DMS114 treated with DMSO at 0.1 percent for 48 hours (cell line): ENCODE measurements around the gene PSENEN.
"Not testable (repeated sequence)": the region's sequence is repeated elsewhere in the genome, so short reads cannot be mapped to it uniquely, and the experiment has no call there.

Experiments used
- DNase-seq: peaks from one replicate; lab custom pipeline; 2025; ENCODE audit not compliant: unreplicated experiment; lab: John Stamatoyannopoulos, UW

The PSENEN gene

GRCh38 chr19:35718345-35719041 is 27.0 kb upstream of the PSENEN start:
- DNase-seq = no peak

- no peak for DNase-seq
Observed at GRCh38 chr19:35719402-35720162, 25.9 kb upstream of the PSENEN start.

DNA sequence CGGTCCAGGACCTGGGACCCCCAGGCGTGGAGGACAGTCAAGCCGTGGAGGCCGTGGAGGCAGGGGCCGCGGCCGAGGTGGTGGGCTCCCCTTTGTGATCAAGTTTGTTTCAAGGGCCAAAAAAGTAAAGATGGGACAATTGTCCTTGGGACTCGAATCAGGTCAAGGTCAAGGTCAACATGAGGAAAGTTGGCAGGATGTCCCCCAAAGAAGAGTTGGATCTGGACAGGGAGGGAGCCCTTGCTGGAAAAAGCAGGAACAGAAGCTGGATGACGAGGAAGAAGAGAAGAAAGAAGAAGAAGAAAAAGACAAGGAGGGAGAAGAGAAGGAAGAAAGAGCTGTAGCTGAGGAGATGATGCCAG is 25.3 kb upstream of the PSENEN start:
- DNase-seq = no peak

GRCh38 chr19:35720648-35721047 is 24.8 kb upstream of the PSENEN start:
- DNase-seq = no peak

GRCh38 chr19:35721374-35721773 is 24.1 kb upstream of the PSENEN start:
- DNase-seq = no peak

DNA sequence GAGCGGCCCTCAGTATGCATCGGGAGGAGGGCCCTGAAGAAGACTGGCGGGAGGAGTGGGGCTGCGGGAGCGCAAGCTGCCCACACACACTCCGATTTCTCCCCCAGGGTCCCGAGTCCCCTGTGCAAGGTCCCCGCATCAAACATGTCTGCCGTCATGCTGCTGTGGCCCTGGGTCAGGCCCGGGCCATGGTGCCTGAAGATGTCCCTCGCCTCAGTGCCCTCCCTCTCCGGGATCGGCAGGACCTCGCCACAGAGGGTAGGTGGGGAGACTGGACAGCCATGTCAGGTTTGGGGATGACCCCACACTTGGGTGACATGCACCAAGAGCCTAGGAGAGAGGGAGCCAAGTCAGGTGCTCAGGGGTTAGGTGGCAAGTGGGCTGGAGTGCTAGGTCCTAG is 23.0 kb upstream of the PSENEN start:
- no peak for DNase-seq

GRCh38 chr19:35722897-35723296 is 22.6 kb upstream of the PSENEN start:
- DNase-seq = no peak

DNA sequence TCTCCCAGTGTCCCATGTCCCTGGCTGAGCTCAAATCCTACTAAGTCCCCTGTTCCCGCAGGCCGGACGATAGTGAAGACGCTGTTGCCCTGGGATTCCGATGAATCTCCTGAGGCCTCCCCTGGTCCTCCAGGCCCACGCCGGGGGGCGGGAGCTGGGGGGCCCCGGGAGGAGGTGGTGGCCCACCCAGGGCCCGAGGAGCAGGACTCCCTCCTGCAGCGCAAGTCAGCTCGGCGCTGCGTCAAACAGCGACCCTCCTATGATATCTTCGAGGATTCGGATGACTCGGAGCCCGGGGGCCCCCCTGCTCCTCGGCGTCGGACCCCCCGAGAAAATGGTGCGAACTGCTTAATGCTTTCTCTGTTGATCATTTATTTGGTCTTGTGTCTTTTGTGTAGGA is 21.8 kb upstream of the PSENEN start:
- no peak for DNase-seq

- not testable (repeated sequence) for DNase-seq
Observed at GRCh38 chr19:35724132-35724531, 21.3 kb upstream of the PSENEN start.

GRCh38 chr19:35724560-35724959 is 20.9 kb upstream of the PSENEN start:
- no peak for DNase-seq

- DNase-seq = no peak
Observed at GRCh38 chr19:35725216-35725861, 20.1 kb upstream of the PSENEN start.

DNA sequence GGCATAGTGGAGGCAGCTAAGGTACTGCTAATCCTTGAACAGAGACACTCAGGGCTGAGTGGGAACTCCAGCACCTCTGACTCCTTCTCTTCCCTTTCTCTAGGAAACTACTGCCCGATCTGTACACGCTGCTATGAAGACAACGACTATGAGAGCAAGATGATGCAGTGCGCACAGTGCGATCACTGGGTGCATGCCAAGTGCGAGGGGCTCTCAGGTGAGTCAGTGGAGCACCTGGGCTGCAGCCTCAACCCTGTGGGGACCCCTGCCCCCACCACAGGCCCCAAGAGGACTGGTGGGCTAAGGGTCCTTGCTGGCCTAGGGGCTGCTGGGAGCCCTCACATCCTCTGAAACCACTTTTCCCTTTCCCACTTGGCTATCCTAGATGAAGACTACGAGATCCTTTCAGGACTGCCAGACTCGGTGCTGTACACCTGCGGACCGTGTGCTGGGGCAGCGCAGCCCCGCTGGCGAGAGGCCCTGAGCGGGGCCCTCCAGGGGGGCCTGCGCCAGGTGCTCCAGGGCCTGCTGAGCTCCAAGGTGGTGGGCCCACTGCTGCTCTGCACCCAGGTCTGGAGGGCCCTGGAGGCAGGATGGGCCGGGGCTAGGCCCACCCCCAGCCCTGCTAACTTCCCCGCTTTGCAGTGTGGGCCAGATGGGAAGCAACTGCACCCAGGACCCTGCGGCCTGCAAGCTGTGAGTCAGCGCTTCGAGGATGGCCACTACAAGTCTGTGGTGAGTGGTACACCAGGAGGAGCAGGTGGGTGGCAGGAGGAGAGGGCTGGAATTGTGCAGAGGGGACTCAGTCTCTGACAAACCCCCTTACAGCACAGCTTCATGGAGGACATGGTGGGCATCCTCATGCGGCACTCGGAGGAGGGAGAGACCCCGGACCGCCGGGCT is 18.1 kb upstream of the PSENEN start:
- no peak for DNase-seq

GRCh38 chr19:35727956-35728706 is 17.3 kb upstream of the PSENEN start:
- DNase-seq = no peak

GRCh38 chr19:35729021-35729420 is 16.4 kb upstream of the PSENEN start:
- DNase-seq = no peak

GRCh38 chr19:35729763-35730162 is 15.7 kb upstream of the PSENEN start:
- DNase-seq = no peak

DNA sequence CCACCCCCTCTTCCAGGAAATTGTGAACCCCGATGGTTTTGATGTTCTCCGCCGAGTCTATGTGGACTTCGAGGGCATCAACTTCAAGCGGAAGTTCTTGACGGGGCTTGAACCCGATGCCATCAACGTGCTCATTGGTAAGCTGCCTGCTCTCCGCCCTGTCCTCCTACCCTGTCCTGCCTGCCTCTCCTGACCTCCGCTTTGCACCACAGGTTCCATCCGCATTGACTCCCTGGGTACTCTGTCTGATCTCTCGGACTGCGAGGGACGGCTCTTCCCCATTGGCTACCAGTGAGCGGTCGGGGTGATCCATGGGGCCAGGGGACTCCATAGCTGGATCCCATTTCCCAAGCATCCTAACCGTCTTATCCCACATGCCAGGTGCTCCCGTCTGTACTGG is 15.1 kb upstream of the PSENEN start:
- no peak for DNase-seq

DNA sequence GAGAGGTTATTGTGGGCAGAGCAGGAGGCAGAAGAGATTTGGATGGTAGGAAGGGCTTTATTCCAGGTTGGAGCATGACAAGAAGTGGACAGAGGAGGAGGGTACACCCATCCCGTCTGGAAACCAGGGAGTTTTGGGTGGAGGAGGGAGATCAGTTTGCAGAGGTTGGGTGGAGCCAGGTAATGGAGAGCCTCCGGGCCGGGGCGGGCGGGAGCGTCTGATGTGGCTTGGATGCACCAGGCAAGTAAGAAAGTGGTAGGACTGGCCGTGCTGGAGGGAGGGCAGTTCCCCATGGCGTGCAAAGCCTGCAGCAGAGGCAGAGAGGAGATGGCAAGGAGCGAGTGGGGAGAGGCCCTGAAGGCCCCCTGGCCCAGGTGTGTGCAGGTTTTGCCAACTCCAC is 14.1 kb upstream of the PSENEN start:
- no peak for DNase-seq

- no peak for DNase-seq
Observed at GRCh38 chr19:35731779-35732405, 13.6 kb upstream of the PSENEN start.

DNA sequence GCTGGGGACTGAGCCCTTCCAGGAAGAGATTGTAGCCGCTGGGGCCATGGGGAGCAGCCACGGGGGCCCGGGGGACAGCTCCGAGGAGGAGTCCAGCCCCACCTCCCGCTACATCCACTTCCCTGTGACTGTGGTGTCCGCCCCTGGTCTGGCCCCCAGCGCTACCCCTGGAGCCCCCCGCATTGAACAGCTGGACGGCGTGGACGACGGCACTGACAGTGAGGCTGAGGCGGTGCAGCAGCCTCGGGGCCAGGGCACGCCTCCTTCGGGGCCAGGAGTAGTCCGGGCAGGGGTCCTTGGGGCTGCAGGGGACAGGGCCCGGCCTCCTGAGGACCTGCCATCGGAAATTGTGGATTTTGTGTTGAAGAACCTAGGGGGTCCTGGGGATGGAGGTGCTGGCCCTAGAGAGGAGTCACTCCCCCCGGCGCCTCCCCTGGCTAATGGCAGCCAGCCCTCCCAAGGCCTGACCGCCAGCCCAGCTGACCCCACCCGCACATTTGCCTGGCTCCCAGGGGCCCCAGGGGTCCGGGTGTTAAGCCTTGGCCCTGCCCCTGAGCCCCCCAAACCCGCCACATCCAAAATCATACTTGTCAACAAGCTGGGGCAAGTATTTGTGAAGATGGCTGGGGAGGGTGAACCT is 12.8 kb upstream of the PSENEN start:
- DNase-seq = no peak
